Body of pancreas (tissue), 4 donors: ENCODE measurements around the gene ITGB6.

Experiments used
- CTCF ChIP-seq, 7 experiments: fragments of 450-650 bp in 4 of 7; fragments of 200-600 bp in 3 of 7; sonication (generic) in 3 of 7; IDR thresholded peaks; one replicate each; pipeline ENCODE4 v1.5.1; 2016 to 2019; ENCODE audit warnings: antibody characterized with exemption in 7 of 7
- POLR2A ChIP-seq, 3 donors: fragments of 450-650 bp; IDR thresholded peaks; one replicate each; pipeline ENCODE4 v1.6.1; 2016; ENCODE audit warnings: antibody characterized with exemption in 3 of 3, mild to moderate bottlenecking in 2 of 3

- TF ChIP-seq POLR2A (IDR thresholded peaks at IDR 0.05) (no peak), CTCF (IDR thresholded peaks at IDR 0.05) (peak; percentile 35 to 92 (median 78))
These were observed 90.0 kb downstream of the ITGB6 start for GRCh38 chr2:160109939-160110673.
